Motor neuron (in vitro differentiated cells): ENCODE data around the gene HDLBP. TPM values are rescaled to one million over a fixed set of nuclear protein-coding genes. Genes with fewer than 3 reads are reported as not detected.

Experiments used
- ATAC-seq, 8 experiments: fragments of 200-7000 bp; cut with Tn5 transposase; replicated peaks in 6 of 8; 2 replicates each; pipeline ENCODE4 v1.8.0; 2021; ENCODE audit warnings: mild to moderate bottlenecking in 8 of 8, moderate library complexity in 8 of 8
- H3K27ac ChIP-seq, 2 donors: fragments of 250-450 bp; sonication (Bioruptor Pico); 2 replicates each; pipeline ENCODE4 v1.9.0; 2021; ENCODE audit warnings: antibody characterized with exemption in 2 of 2, mild to moderate bottlenecking in 2 of 2, moderate library complexity in 1 of 2
- H3K4me1 ChIP-seq, 2 donors: fragments of 250-450 bp; sonication (Bioruptor Pico); replicated peaks in 1 of 2; 2 replicates each; pipeline ENCODE4 v1.6.1; 2021; ENCODE audit warnings: antibody characterized with exemption in 2 of 2, mild to moderate bottlenecking in 2 of 2, moderate library complexity in 1 of 2
- H3K4me3 ChIP-seq, 5 donors: fragments of 250-450 bp; sonication (Bioruptor Pico); 2 replicates each; pipeline ENCODE4 v1.9.0; 2021; ENCODE audit warnings: antibody characterized with exemption in 5 of 5, mild to moderate bottlenecking in 5 of 5, moderate library complexity in 4 of 5
- WGBS, 10 experiments: fragments of 450-650 bp; shearing (Covaris generic); methylation state at CpG; one replicate each; pipeline ENCODE4 v1.0.0; 2022; 5-methylcytosine and 5-hydroxymethylcytosine counted together
- in situ Hi-C, 9 experiments: fragments of 400-800 bp; cut with MboI; loops; one replicate each; pipeline ENCODE4 v1.15.0; 2021; ENCODE audit warnings: low sequenced_read_pairs in 9 of 9, low pct_unique_long_range_greater_than_20kb in 2 of 9; ENCODE audit not compliant: unreplicated experiment in 9 of 9
- total RNA-seq, 8 experiments: library from RNA; unstranded; fragments of 300-600 nt; gene quantifications; 2 replicates each; pipeline versions ENCODE4 v1.2.3 to v1.2.4, GENCODE V29; 2022

HDLBP gene
- total RNA-seq, 8 experiments from 2014 or later, result 141 to 466 (median 303) TPM

DNA sequence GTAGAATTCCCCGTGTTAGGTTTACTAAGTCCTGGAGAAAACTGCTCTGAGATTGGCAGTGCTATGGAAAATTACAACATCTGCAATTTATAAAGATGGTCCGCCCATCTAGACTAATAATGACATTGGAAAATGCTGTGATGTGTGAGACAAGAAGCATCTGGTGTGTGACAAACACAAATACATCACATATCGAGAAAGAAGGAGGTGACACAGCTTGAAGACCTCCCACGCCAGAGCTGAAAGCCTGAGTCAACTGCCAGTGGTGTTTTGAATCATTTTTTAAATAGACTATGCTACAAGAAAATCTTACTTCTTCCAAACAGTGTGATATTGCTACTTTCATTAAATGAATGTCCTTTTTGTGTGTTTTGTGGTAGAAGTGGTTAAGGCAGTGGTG is 135.6 kb downstream of the HDLBP start:
- H3K27ac ChIP-seq, result no peak overlapping the region
- peak in 2 of 8 experiments; percentile 88 to 92 for ATAC-seq
- no peaks in the 10 kb centered on the region for H3K4me1 ChIP-seq
- no peak overlapping the region for H3K4me3 ChIP-seq
- WGBS, 10 experiments, result 0 to 100% (median 80%) methylated on average over 1 to 4 of the region's 4 CpGs
- in situ Hi-C loops, result no loop called here

- in situ Hi-C loops, result no loop called here
- no peak overlapping the region for H3K4me3 ChIP-seq
Measured at GRCh38 chr2:241178961-241179360, 136.5 kb downstream of the HDLBP start.

GRCh38 chr2:241177526-241178334 is 137.7 kb downstream of the HDLBP start:
- Histone ChIP-seq H3K4me1 (no peaks in the 10 kb centered on the region), H3K4me3 (no peak overlapping the region), H3K27ac (no peak overlapping the region)
- WGBS, 10 experiments, result 75 to 100% (median 94%) methylated on average over 3 to 9 of the region's 12 CpGs; no CpG with 5 or more reads in 1 of the 10 experiments
- no peak for ATAC-seq
- in situ Hi-C loops, result no loop called here

More at GRCh38 chr2:241178961-241179360, 136.5 kb downstream of the HDLBP start:
- no peak for ATAC-seq
- WGBS, 10 experiments, result 30 to 100% (median 67%) methylated on average over 1 to 3 of the region's 4 CpGs; no CpG with 5 or more reads in 1 of the 10 experiments
- no peak overlapping the region for H3K27ac ChIP-seq
- H3K4me1 ChIP-seq, result no peaks in the 10 kb centered on the region

Other genes starting within 250 kb of the HDLBP start
- gene MTERF4, start 213.4 kb downstream of the HDLBP start, total RNA-seq, result 10 to 100 TPM; 21.6 to 39.3 (median 30.5) TPM
- 10 to 100 TPM in 5 of 8 experiments, 1 to 10 TPM in 3; 1.8 to 21.1 (median 11.0) TPM for gene PASK, start 166.2 kb downstream of the HDLBP start, total RNA-seq
- 100 to 1,000 TPM in 1 of 8 experiments, 10 to 100 TPM in 7; 40.0 to 109 (median 63.1) TPM for gene PPP1R7, start 165.2 kb downstream of the HDLBP start, total RNA-seq
- gene ANO7, start 127.0 kb downstream of the HDLBP start, total RNA-seq, result 1 to 10 TPM in 6 of 8 experiments, under 1 TPM in 2; 0.54 to 3.2 (median 1.7) TPM
- gene SEPTIN2, start 253 bp upstream of the HDLBP start, total RNA-seq, result 100 to 1,000 TPM; 163 to 382 (median 269) TPM
- gene FARP2, start 40.6 kb upstream of the HDLBP start, total RNA-seq, result 10 to 100 TPM; 11.9 to 41.2 (median 22.8) TPM
- 100 to 1,000 TPM in 4 of 8 experiments, 10 to 100 TPM in 4; 55.7 to 130 (median 103) TPM for gene STK25, start 192.9 kb upstream of the HDLBP start, total RNA-seq
- gene BOK, start 243.1 kb upstream of the HDLBP start, total RNA-seq, result 10 to 100 TPM in 4 of 8 experiments, 1 to 10 TPM in 3, under 1 TPM in 1; 1.00 to 17.3 (median 7.2) TPM